SK-N-SH treated with all-trans-retinoic acid at 6 μM for 48 hours (cell line): ENCODE data around the gene MFAP4.

Experiments
- ATAC-seq: fragments of 200-7000 bp; cut with Tn5 transposase; 3 replicates; pipeline ENCODE4 v1.9.1; 2020; ENCODE audit warnings: mild to moderate bottlenecking, moderate library complexity
- ARNTL ChIP-seq: fragments of 450-650 bp; formaldehyde crosslinking; IDR thresholded peaks from 2 replicates; pipeline ENCODE4 v1.5.0; 2020; ENCODE audit warnings: low read depth, mild to moderate bottlenecking, moderate library complexity, borderline replicate concordance
- BACH2 ChIP-seq: fragments of 250-450 bp; sonication (Bioruptor Pico); IDR thresholded peaks from 2 replicates; pipeline ENCODE4 v1.9.0; 2021; ENCODE audit warnings: mild to moderate bottlenecking, borderline replicate concordance
- CSDC2 ChIP-seq: fragments of 250-450 bp; sonication (Bioruptor Pico); IDR thresholded peaks from 2 replicates; pipeline ENCODE4 v1.5.0; 2020; ENCODE audit warnings: mild to moderate bottlenecking, moderate library complexity
- CSRNP3 ChIP-seq: fragments of 250-450 bp; sonication (Bioruptor Pico); IDR thresholded peaks from 2 replicates; pipeline ENCODE4 v1.5.1; 2021; ENCODE audit warnings: mild to moderate bottlenecking, moderate library complexity
- ESRRG ChIP-seq: fragments of 250-450 bp; sonication (Bioruptor Pico); IDR thresholded peaks from 2 replicates; pipeline ENCODE4 v1.6.1; 2021; ENCODE audit warnings: mild to moderate bottlenecking
- ISL1 ChIP-seq: fragments of 250-450 bp; sonication (Bioruptor Pico); IDR thresholded peaks from 2 replicates; pipeline ENCODE4 v2.1.2; 2022; ENCODE audit warnings: mild to moderate bottlenecking, moderate library complexity
- OSR1 ChIP-seq: fragments of 250-450 bp; sonication (Bioruptor Pico); IDR thresholded peaks from 2 replicates; pipeline ENCODE4 v1.8.0; 2022; ENCODE audit warnings: moderate library complexity, mild to moderate bottlenecking, inconsistent platforms
- PATZ1 ChIP-seq: fragments of 250-450 bp; sonication (Bioruptor Pico); IDR thresholded peaks from 2 replicates; pipeline ENCODE4 v1.8.0; 2020; ENCODE audit warnings: mild to moderate bottlenecking, moderate library complexity, borderline replicate concordance
- POU6F1 ChIP-seq: fragments of 250-450 bp; sonication (Bioruptor Pico); IDR thresholded peaks from 2 replicates; pipeline ENCODE4 v1.8.0; 2021; ENCODE audit warnings: low read depth, mild to moderate bottlenecking, moderate library complexity, borderline replicate concordance
- PPARA ChIP-seq: fragments of 250-450 bp; sonication (Bioruptor Pico); IDR thresholded peaks from 2 replicates; pipeline ENCODE4 v1.5.0; 2020; ENCODE audit warnings: mild to moderate bottlenecking, borderline replicate concordance
- SNAI2 ChIP-seq: fragments of 250-450 bp; sonication (Bioruptor Pico); IDR thresholded peaks from 2 replicates; pipeline ENCODE4 v1.5.0; 2020; ENCODE audit warnings: mild to moderate bottlenecking, moderate library complexity
- TCF4 ChIP-seq: fragments of 250-450 bp; sonication (Bioruptor Pico); IDR thresholded peaks from 2 replicates; pipeline ENCODE4 v1.8.0; 2021; ENCODE audit warnings: mild to moderate bottlenecking, moderate library complexity, borderline replicate concordance
- TOX ChIP-seq: fragments of 250-450 bp; sonication (Bioruptor Pico); IDR thresholded peaks from 2 replicates; pipeline ENCODE4 v1.8.0; 2021; ENCODE audit warnings: mild to moderate bottlenecking, moderate library complexity, borderline replicate concordance
- TSHZ2 ChIP-seq: fragments of 250-450 bp; sonication (Bioruptor Pico); IDR thresholded peaks from 2 replicates; pipeline ENCODE4 v1.5.0; 2020; ENCODE audit warnings: mild to moderate bottlenecking, moderate library complexity
- ZC3H10 ChIP-seq: fragments of 250-450 bp; sonication (Bioruptor Pico); IDR thresholded peaks from 2 replicates; pipeline ENCODE4 v1.5.1; 2021; ENCODE audit warnings: mild to moderate bottlenecking, moderate library complexity
- ZFP3 ChIP-seq: fragments of 250-450 bp; sonication (Bioruptor Pico); IDR thresholded peaks from 2 replicates; pipeline ENCODE4 v1.5.0; 2020; ENCODE audit warnings: mild to moderate bottlenecking, moderate library complexity
- ZFP30 ChIP-seq: fragments of 450-650 bp; formaldehyde crosslinking; IDR thresholded peaks from 2 replicates; pipeline ENCODE4 v1.5.0; 2022; ENCODE audit warnings: mild to moderate bottlenecking, moderate library complexity
- ZNF565 ChIP-seq: fragments of 450-650 bp; formaldehyde crosslinking; conservative IDR thresholded peaks from 2 replicates; pipeline ENCODE4 v1.5.0; 2020; ENCODE audit warnings: low read depth, mild to moderate bottlenecking, moderate library complexity
- ZNF70 ChIP-seq: fragments of 450-650 bp; formaldehyde crosslinking; IDR thresholded peaks from 2 replicates; pipeline ENCODE4 v1.5.0; 2020; ENCODE audit warnings: mild to moderate bottlenecking, moderate library complexity
- ZNF8 ChIP-seq: fragments of 450-650 bp; formaldehyde crosslinking; IDR thresholded peaks from 2 replicates; pipeline ENCODE4 v1.5.0; 2020; ENCODE audit warnings: mild to moderate bottlenecking, moderate library complexity
- TF ChIP-seq, protein P1 (sequence below): fragments of 250-450 bp; sonication (Bioruptor Pico); IDR thresholded peaks from 2 replicates; pipeline ENCODE4 v1.5.1; 2020; ENCODE audit warnings: low read depth, mild to moderate bottlenecking, moderate library complexity

Gene MFAP4

GRCh38 chr17:19372011-19372370 lies 15.0 kb downstream of the MFAP4 start:
- no peak for ATAC-seq
- TF ChIP-seq BACH2 (CRISPR knock-in tag), result no peak
- TF ChIP-seq TCF4 (CRISPR knock-in tag), result no peak
- no peak for TF ChIP-seq ZNF8 (CRISPR knock-in tag)
- TF ChIP-seq ZFP30, result no peak
- TF ChIP-seq ZFP3, result no peak
- TF ChIP-seq TOX (CRISPR knock-in tag), result no peak
- TF ChIP-seq, all 23 proteins: peak for 0

DNA sequence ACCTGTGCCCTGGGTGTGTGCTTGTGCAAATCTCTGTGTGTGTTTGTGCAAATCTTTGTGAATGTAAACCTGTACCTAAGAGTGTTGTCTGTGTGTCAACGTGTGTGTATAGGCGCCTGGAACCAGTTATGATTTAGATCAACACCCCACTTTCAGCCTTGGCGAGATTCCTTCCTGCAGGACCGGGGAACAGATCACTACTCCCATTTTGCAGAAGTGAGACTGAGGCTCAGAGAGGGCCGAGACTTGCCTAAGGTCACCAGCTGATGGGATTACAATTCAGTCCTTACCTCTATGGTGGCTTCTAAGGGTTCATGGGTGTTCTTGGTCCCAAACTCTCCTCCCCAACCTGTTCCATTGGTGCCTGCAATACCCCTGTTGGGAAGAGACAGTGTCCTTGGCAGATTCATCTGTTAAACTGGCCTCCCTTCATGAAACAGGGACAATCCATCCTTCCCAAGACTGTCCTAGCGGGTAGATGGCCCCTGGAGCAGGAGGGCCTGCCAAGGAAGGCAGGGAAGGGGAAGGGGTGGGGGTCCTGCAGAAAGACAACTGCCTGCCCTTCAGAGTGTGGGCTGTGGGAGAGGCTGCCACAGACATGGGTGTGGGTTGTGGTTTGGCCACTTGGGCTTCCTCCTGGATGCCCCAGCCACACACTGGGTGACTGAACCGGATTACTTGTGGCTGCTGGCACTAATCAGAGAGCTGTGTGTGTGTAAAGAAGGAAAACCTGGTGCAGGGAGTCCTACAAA lies 15.6 kb downstream of the MFAP4 start:
- no peak for ATAC-seq
- TF ChIP-seq SNAI2 (CRISPR knock-in tag) (no peak), ZFP3 (no peak), TCF4 (CRISPR knock-in tag) (no peak), ARNTL (CRISPR knock-in tag) (no peak), CSDC2 (no peak), POU6F1 (CRISPR knock-in tag) (no peak), ZC3H10 (CRISPR knock-in tag) (no peak), PATZ1 (CRISPR knock-in tag) (no peak), BACH2 (CRISPR knock-in tag) (no peak), ZFP30 (no peak), ISL1 (no peak), CSRNP3 (CRISPR knock-in tag) (no peak), ZNF8 (CRISPR knock-in tag) (no peak), ZNF565 (CRISPR knock-in tag) (no peak), ZNF70 (CRISPR knock-in tag) (no peak), OSR1 (CRISPR knock-in tag) (no peak), TOX (CRISPR knock-in tag) (no peak), ESRRG (CRISPR knock-in tag) (no peak), TSHZ2 (CRISPR knock-in tag) (no peak)
- TF ChIP-seq, protein P1, sequence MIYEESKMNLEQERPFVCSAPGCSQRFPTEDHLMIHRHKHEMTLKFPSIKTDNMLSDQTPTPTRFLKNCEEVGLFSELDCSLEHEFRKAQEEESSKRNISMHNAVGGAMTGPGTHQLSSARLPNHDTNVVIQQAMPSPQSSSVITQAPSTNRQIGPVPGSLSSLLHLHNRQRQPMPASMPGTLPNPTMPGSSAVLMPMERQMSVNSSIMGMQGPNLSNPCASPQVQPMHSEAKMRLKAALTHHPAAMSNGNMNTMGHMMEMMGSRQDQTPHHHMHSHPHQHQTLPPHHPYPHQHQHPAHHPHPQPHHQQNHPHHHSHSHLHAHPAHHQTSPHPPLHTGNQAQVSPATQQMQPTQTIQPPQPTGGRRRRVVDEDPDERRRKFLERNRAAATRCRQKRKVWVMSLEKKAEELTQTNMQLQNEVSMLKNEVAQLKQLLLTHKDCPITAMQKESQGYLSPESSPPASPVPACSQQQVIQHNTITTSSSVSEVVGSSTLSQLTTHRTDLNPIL, result no peak
- TF ChIP-seq, all 23 proteins: peak for 0

DNA sequence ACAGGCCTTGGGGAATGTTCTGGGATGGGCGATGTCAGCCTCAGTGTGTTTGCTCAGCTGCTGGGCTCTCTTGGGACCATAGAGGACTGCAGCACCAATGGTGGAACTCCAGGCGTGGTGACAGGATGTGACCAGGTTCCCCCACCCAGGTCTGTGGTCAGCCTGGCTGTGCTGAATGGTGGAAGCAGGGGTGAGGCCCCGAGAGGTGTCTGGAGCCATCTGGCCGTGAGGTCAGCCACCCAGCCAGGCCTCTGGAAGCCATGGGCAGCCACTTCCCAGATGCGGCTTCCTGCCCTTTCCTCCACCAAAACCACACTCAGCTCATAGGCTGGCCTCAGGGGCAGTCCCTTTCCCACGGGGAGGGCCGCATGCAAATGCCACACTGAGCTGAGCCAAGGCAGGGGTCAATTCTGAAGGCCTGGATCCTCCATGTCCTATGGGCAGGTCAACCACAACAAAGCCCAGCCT lies 16.5 kb downstream of the MFAP4 start:
- no peak for ATAC-seq
- no peak for TF ChIP-seq CSDC2
- TF ChIP-seq CSRNP3 (CRISPR knock-in tag), result no peak
- TF ChIP-seq SNAI2 (CRISPR knock-in tag), result no peak
- no peak for TF ChIP-seq TOX (CRISPR knock-in tag)
- no peak for TF ChIP-seq ZNF70 (CRISPR knock-in tag)
- no peak for TF ChIP-seq PPARA (CRISPR knock-in tag)
- TF ChIP-seq ARNTL (CRISPR knock-in tag), result no peak
- no peak for TF ChIP-seq ZFP30
- TF ChIP-seq PATZ1 (CRISPR knock-in tag), result no peak
- TF ChIP-seq TCF4 (CRISPR knock-in tag), result no peak
- no peak for TF ChIP-seq ZNF8 (CRISPR knock-in tag)
- TF ChIP-seq ISL1, result no peak
- no peak for TF ChIP-seq ZNF565 (CRISPR knock-in tag)
- no peak for TF ChIP-seq BACH2 (CRISPR knock-in tag)
